OCI-LY1 (cell line): ENCODE results near the gene FZD2.

ENCODE experiments used
- EZH2 ChIP-seq: fragments of 200-600 bp; sonication (generic), shearing (Covaris generic); IDR thresholded peaks from 2 replicates; pipeline ENCODE4 v1.8.0; 2017; ENCODE audit warnings: borderline replicate concordance, mixed run types, mild to moderate bottlenecking, antibody characterized with exemption, low read length, moderate library complexity, mixed read lengths
- TF ChIP-seq, protein P1 (sequence below): fragments of 200-600 bp; sonication (generic), shearing (Covaris generic); IDR thresholded peaks from 2 replicates; pipeline ENCODE4 v1.5.1; 2017; ENCODE audit warnings: mild to moderate bottlenecking, antibody characterized with exemption, low read length, moderate library complexity, mixed read lengths

- TF ChIP-seq, protein P1, sequence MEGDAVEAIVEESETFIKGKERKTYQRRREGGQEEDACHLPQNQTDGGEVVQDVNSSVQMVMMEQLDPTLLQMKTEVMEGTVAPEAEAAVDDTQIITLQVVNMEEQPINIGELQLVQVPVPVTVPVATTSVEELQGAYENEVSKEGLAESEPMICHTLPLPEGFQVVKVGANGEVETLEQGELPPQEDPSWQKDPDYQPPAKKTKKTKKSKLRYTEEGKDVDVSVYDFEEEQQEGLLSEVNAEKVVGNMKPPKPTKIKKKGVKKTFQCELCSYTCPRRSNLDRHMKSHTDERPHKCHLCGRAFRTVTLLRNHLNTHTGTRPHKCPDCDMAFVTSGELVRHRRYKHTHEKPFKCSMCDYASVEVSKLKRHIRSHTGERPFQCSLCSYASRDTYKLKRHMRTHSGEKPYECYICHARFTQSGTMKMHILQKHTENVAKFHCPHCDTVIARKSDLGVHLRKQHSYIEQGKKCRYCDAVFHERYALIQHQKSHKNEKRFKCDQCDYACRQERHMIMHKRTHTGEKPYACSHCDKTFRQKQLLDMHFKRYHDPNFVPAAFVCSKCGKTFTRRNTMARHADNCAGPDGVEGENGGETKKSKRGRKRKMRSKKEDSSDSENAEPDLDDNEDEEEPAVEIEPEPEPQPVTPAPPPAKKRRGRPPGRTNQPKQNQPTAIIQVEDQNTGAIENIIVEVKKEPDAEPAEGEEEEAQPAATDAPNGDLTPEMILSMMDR, result no peak
- TF ChIP-seq EZH2, result no peak
These were observed 13.3 kb upstream of the FZD2 start for GRCh38 chr17:44543905-44544523.
